GM19397 (cell line): ENCODE results near the gene DOCK1.

Experiments used
- ATAC-seq: cut with Tn5 transposase; IDR thresholded peaks from one replicate; pipeline ENCODE4 v1.9.1; 2021; ENCODE audit warnings: mild to moderate bottlenecking, moderate library complexity; ENCODE audit not compliant: unreplicated experiment

Gene DOCK1

GRCh38 chr10:127485153-127485857 is 580.1 kb downstream of the DOCK1 start:
- no peak for ATAC-seq

GRCh38 chr10:127486355-127486754 is 581.1 kb downstream of the DOCK1 start:
- no peak for ATAC-seq

- no peak for ATAC-seq
Observed at GRCh38 chr10:127492607-127493250, 587.5 kb downstream of the DOCK1 start.

- ATAC-seq, result no peak
Observed at GRCh38 chr10:127496035-127496434, 590.8 kb downstream of the DOCK1 start.

GRCh38 chr10:127497685-127498084 is 592.5 kb downstream of the DOCK1 start:
- ATAC-seq, result no peak

DNA sequence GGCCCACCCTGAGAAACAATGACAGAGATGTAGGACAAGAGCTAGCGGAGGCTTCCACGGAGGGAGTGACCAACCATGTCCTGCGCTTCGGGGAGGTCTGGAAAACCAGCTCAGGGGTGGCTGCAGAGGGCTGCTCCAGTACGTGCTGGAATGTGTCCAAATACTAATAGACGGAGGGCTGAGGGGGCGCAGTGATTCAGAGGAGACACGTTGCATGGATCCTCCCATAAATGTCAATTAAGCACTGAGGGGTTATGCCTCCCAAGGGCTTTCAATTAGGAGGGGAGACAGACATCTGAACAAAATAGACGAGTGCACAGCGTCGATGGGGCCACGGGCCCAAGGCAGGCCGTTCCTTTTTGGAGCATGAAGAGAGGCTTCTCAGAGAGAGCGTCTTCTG is 592.9 kb downstream of the DOCK1 start:
- ATAC-seq, result no peak

DNA sequence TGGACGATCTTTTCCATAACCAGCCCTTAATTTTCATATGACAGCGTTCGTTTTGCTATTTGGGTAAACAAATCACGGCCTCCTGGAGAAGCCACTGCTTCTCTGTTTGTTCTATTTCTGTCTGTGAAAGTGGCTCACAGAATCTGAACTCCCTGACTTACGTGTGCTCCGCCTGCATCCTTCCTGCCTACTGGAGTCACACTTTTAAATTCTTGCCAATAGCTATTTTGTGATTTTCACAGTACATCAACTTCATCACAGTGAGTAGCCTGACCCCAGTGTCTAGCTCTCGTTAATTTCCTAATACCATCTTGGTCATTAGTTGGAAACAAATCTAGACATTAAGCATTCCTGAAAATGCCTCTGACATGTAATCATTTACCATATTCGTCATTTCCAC is 594.9 kb downstream of the DOCK1 start:
- ATAC-seq, result no peak
